IPS DF 4.7 (cell line): Measurements from ENCODE around the gene MB21D2.
"Not testable (repeated sequence)": the region's sequence is repeated elsewhere in the genome, so short reads cannot be mapped to it uniquely, and the experiment has no call there.

Experiments
- DNase-seq: peaks from one replicate; pipeline ENCODE4 v3.0.0-alpha.2; 2013; ENCODE audit warnings: low spot score; ENCODE audit errors: extremely low read depth

The MB21D2 gene

GRCh38 chr3:192917404-192918274 is at the start of gene MB21D2:
Gene MB21D2, minus strand, starts transcription at chr3:192917856. Its CDS starts 16 bp downstream, at chr3:192917840.
- no peak for DNase-seq

- not testable (repeated sequence) for DNase-seq
Observed at GRCh38 chr3:192964959-192965719, 47.5 kb upstream of the MB21D2 start.

- no peak for DNase-seq
Observed at GRCh38 chr3:192959773-192960172, 42.1 kb upstream of the MB21D2 start.

- no peak for DNase-seq
Observed at GRCh38 chr3:192958219-192958872, 40.7 kb upstream of the MB21D2 start.

GRCh38 chr3:192957441-192958021 is 39.9 kb upstream of the MB21D2 start:
- no peak for DNase-seq

GRCh38 chr3:192953926-192954325 is 36.3 kb upstream of the MB21D2 start:
- no peak for DNase-seq

- DNase-seq, result no peak
Observed at GRCh38 chr3:192947421-192947820, 29.8 kb upstream of the MB21D2 start.

- no peak for DNase-seq
Observed at GRCh38 chr3:192943393-192943792, 25.7 kb upstream of the MB21D2 start.

GRCh38 chr3:192942625-192943024 is 25.0 kb upstream of the MB21D2 start:
- no peak for DNase-seq

GRCh38 chr3:192940129-192940528 is 22.5 kb upstream of the MB21D2 start:
- no peak for DNase-seq

- no peak for DNase-seq
Observed at GRCh38 chr3:192935441-192935840, 17.8 kb upstream of the MB21D2 start.

- no peak for DNase-seq
Observed at GRCh38 chr3:192933779-192934460, 16.3 kb upstream of the MB21D2 start.

- DNase-seq, result no peak
Observed at GRCh38 chr3:192933259-192933658, 15.6 kb upstream of the MB21D2 start.

- no peak for DNase-seq
Observed at GRCh38 chr3:192931825-192932224, 14.2 kb upstream of the MB21D2 start.

GRCh38 chr3:192930577-192930976 is 12.9 kb upstream of the MB21D2 start:
- DNase-seq, result no peak

- DNase-seq, result no peak
Observed at GRCh38 chr3:192929755-192930547, 12.3 kb upstream of the MB21D2 start.

- DNase-seq, result no peak
Observed at GRCh38 chr3:192929146-192929545, 11.5 kb upstream of the MB21D2 start.

GRCh38 chr3:192928720-192929119 is 11.1 kb upstream of the MB21D2 start:
- no peak for DNase-seq

GRCh38 chr3:192928016-192928415 is 10.4 kb upstream of the MB21D2 start:
- DNase-seq, result no peak

- DNase-seq, result no peak
Observed at GRCh38 chr3:192927016-192927415, 9.4 kb upstream of the MB21D2 start.
